NCI-H2196 (cell line): Measurements from ENCODE around the gene ELOVL4.

Experiments used
- DNase-seq: peaks from one replicate; lab custom pipeline; 2025; ENCODE audit not compliant: unreplicated experiment; lab: John Stamatoyannopoulos, UW

Gene ELOVL4

DNA sequence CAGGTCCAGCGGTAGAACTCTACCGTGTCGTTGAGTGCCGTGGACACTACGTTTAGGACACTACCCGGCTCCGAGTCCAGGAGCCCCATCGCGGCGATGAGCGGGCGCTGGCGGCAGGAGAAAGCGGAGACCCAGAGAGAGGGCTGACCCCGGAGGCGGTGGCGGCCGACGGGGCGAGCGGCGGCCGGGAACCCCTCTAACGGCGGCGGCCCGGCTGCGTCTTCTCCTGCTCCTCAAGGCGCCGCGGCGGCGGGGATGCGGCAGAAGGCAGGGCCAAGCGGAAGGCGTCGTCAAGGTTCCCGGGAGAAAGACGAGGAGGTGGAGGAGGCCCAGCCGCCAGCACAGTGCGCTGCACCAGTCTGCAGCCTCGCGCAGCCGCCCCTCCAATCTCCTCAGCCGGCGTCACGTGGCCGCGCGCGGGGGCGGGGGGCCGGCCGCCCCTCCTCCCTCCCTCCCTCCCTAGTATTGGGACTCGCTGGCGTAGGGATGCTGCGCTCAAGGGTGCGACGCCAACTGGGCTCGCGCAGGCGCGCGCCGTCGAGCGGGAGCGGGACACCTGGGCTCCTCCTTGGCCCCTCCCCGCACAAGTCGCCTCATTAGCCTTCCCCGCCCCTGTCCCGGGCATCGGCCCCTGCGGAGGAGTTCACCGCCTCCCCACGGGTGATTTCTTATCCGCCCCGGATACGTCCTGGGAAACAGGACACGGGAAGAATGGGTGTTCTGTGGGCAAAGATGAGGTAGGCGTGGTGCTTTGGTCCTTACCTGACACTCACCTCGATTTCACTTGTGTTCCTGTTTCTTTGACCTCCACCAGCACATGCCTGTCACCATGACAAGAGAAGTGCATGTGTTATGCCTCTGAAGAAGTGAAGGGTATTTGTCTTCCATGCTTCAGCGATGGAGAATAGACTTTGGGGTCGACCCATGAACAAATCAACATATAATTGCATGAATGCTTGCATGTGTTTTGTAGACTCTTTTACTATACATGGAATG is at the start of gene ELOVL4:
ELOVL4 (minus strand) TSS at position 363 of the 996 bp plus-strand sequence; CDS start at position 89, 274 bp downstream.
- DNase-seq, result peak; percentile 89

DNA sequence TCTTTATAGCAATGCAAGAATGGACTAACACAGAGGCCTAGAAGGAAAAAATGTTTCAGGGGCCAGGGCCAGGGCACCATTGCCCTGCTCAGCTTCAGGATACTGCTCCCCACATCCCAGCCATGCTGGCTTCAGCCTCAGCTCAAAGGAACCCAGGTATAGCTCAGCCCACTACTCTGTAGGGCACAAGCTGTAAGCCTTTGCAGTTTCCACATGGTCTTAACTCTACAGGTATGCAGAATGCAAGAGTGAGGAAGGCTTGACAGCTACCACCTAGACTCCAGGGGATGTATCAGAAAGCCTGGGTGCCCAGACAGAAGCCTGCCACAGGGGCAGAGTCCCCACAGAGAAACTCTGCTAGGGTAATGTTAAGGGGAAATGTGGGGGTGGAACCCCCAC is 46.6 kb upstream of the ELOVL4 start:
- no peak for DNase-seq

GRCh38 chr6:79993012-79993910 is 45.9 kb upstream of the ELOVL4 start:
- no peak for DNase-seq

DNA sequence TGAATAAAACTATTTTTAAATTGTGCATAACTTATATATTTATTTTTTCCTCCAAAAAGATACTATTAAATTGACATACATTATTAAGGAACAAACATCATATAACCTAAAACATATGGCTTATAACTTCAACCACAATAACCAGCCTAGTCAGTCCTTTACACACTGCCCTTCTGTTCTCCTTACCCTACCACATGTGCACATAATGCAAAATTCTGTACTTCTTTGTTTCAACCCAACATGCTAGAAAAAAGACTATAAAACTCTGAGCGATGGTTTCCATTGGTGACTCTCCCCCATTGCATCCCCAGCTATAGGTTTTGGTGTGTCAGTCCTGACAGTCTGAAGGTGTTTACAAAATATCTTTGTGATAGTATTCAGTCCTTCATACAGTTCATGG is 42.3 kb upstream of the ELOVL4 start:
- no peak for DNase-seq

DNA sequence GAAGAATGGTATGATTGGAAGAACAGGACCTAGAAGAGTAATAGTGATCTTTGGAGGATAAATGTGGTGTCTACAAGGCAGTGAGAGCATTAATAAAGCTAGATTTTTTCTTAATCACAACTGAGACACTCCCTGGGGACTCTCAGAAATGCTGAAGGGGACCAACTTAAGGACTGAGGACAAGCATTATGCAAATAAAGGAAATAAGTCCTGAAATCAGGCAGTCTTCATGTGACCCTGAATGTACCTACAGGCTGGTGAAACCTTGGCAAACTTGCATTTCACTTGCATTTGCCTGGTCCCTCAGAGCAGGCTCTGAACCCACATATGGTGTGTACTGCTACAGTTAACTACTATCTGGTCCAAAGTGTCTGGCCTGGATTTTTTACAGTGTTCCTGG is 37.8 kb upstream of the ELOVL4 start:
- no peak for DNase-seq

- DNase-seq, result no peak
Observed at GRCh38 chr6:79984261-79984660, 36.9 kb upstream of the ELOVL4 start.

DNA sequence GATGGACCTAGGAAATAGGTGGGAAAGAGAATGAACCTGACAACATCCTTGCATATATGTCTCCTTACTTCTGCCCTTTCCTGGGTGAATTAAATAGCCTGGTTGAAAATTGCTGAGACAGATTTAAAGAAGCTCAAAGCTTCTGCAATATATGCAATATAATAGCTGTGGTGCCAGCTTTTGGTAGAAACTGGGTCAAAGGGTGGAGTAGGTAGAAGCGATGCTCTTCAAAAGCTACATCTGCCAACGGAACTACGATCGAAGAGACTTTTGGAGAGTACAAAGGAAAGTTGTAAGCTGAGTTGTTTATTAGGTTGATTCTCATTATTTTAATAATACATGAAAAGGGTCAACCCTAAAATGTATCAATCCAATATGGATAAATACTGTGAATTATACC is 34.3 kb upstream of the ELOVL4 start:
- no peak for DNase-seq

DNA sequence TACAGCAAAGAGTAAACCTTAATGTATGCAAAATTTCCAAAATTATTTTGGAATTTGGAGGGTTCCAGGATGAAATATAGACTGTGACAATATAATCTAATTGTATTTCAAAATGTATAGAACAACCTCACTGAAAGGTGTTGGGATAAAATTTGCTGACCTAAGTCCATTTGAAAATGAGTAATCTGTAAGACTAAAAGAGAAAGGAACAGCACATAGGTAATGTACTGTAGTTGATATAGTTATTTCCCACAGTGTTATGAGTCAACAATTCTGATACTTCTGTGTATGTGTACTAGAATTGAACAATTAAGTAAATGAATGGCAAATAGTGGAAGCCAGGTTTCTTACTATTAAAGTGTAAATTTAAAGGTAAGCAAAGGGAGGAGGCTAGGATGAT is 23.8 kb upstream of the ELOVL4 start:
- DNase-seq, result no peak

GRCh38 chr6:79969784-79970183 is 22.4 kb upstream of the ELOVL4 start:
- DNase-seq, result no peak

DNA sequence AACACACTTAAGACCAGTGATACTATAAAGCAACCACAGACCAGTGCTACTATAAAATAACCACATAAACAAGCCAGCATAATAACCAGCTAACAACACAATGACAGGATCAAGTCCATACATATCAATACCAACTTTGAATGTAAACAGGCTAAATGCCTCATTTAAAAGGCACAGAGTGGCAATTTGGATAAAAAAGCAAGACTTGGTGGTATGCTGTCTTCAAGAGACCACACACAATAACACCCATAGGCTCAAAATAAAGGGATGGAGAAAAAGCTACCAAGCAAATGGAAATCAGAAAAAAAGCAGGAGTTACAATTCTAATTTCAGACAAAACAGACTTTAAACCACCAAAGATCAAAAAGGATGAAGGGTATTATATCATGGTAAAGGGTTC is 19.8 kb upstream of the ELOVL4 start:
- no peak for DNase-seq

GRCh38 chr6:79964607-79965081 is 17.3 kb upstream of the ELOVL4 start:
- DNase-seq, result no peak

- no peak for DNase-seq
Observed at GRCh38 chr6:79954849-79955248, 7.5 kb upstream of the ELOVL4 start.

DNA sequence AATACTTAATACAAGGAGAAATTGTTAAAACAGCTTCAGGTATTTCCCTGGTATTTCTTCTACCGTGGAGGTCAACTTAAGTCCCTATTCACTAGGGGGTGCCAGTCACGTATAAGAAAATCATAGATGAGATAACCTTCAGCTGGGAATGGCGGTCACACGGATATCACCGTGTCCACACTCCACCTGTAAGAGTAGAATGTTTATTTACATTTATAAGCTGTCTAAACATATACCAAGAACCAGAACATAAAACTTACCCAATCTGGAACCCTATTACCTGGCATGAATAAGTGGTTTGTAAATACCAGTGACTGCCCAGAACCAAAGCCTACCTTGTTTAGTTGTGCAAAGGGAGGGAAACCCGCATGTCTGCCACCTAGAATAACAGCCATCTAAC is 1.9 kb upstream of the ELOVL4 start:
- DNase-seq, result peak; percentile 62

DNA sequence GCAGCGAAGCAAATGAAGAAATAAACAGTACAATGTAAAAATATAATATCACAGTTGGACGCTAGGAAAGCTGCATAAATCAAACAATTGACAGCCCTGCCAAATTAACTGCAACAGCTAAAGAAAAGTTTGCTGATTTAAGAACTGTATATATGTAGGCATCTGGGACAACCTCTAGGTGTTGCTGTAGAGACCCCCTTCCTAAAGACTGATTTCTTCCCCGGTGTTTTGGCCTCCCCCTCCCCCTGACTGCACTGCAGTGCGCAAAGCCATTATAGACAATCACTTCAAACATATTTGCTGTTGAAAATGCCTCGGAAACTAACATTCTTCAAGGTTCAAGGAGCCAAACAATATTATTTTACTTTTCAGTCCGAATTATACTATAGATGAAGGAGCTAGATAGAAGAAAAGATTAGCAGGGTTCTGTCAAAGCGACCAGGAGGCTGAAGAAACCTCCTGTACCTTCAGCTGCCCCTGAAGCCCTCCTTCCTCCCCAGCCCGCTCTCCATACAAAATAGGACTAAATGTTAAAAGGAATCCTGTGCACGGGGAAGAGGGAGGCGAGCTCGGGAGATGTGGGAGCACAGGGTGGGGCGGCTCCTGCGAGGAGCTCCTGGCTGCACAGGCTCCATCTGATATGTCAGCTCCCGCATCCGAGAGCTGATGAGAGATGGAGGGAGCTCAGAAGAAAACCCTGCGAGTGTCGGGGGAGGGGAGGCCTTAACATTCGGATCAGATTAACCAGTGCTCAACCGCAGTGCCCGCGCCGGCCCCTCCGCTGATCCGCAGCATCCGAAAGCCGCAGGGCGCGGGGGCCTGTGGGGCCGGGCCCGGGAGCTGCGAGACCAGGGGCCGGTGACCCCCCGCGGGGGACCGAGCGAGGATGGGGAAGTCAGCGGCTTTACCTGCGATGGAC is 822 bp downstream of the ELOVL4 start:
- peak; percentile 33 for DNase-seq

- DNase-seq, result no peak
Observed at GRCh38 chr6:79943133-79943532, 4.2 kb downstream of the ELOVL4 start.

GRCh38 chr6:79941489-79942151 is 5.7 kb downstream of the ELOVL4 start:
- DNase-seq, result no peak

- no peak for DNase-seq
Observed at GRCh38 chr6:79928478-79928998, 18.8 kb downstream of the ELOVL4 start.

DNA sequence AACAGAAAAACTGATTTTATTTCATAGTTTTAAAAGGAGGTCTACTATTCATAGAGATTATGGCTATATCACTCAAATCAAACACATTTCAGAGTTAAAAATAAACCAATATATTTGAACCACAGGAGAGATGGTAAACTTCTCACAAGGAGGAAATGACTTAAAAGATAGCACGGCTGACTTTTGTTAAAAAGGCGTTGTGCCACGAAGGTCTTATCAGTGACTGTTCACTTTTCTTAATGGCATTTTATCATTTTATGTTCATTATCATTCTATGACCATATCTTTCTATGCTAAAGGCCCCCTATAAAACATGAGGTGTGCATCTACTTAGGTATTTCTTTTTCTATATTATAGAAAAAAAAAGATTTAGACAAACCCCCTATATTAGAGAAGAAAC is 19.6 kb downstream of the ELOVL4 start:
- no peak for DNase-seq

- DNase-seq, result no peak
Observed at GRCh38 chr6:79923270-79923669, 24.1 kb downstream of the ELOVL4 start.

- DNase-seq, result no peak
Observed at GRCh38 chr6:79922018-79922417, 25.3 kb downstream of the ELOVL4 start.
